WTC11 (cell line): ENCODE results near the gene DEPDC1B. TPM values are rescaled to one million over a fixed set of nuclear protein-coding genes. Genes with fewer than 3 reads are reported as not detected.

Experiments
- ATAC-seq: fragments of 200-7000 bp; cut with Tn5 transposase; 2 replicates; pipeline ENCODE4 v1.10.0; 2021; ENCODE audit warnings: mild to moderate bottlenecking, moderate library complexity
- CTCF ChIA-PET: fragments of 300-600 bp; sonication (Branson Sonifier 250); formaldehyde crosslinking; loops from one replicate; lab custom pipeline; 2021; ENCODE audit warnings: antibody characterized with exemption; lab: Charles Lee
- POLR2A ChIA-PET: fragments of 350-600 bp; sonication (Branson Sonifier 250); formaldehyde crosslinking; loops from one replicate; lab custom pipeline; 2021; ENCODE audit warnings: antibody characterized with exemption; lab: Charles Lee
- DNase-seq: peaks from one replicate; pipeline ENCODE4 v3.0.0; 2021; ENCODE audit warnings: low spot score
- H3K27ac Mint-ChIP-seq: 2 replicates; pipeline ENCODE4 v1.8.0; 2021; ENCODE audit warnings: mixed read lengths
- H3K27me3 Mint-ChIP-seq: 2 replicates; pipeline ENCODE4 v1.8.0; 2021; ENCODE audit warnings: low read depth, mild to moderate bottlenecking, moderate library complexity, mixed read lengths
- H3K36me3 Mint-ChIP-seq: 2 replicates; pipeline ENCODE4 v1.8.0; 2021; ENCODE audit warnings: mixed read lengths
- H3K4me1 Mint-ChIP-seq: 2 replicates; pipeline ENCODE4 v1.8.0; 2022; ENCODE audit warnings: mixed read lengths
- H3K4me3 Mint-ChIP-seq: 2 replicates; pipeline ENCODE4 v1.8.0; 2021; ENCODE audit warnings: mild to moderate bottlenecking, moderate library complexity, mixed read lengths
- H3K9me3 Mint-ChIP-seq: 2 replicates; pipeline ENCODE4 v1.8.0; 2021; ENCODE audit warnings: mixed read lengths
- EMX1 ChIP-seq: fragments of 250-450 bp; sonication (Bioruptor Pico); IDR thresholded peaks from 2 replicates; pipeline ENCODE4 v1.8.0; 2021; ENCODE audit warnings: mild to moderate bottlenecking
- ESRRA ChIP-seq: sonication (generic); formaldehyde crosslinking; IDR thresholded peaks from 2 replicates; pipeline ENCODE4 v1.8.1; 2022; ENCODE audit warnings: mild to moderate bottlenecking, missing genetic modification reagents, borderline replicate concordance
- FOXK1 ChIP-seq: sonication (generic); formaldehyde crosslinking; IDR thresholded peaks from 2 replicates; pipeline ENCODE4 v1.8.0; 2022; ENCODE audit warnings: mild to moderate bottlenecking, moderate library complexity, missing genetic modification reagents
- GTF2I ChIP-seq: fragments of 250-450 bp; sonication (Bioruptor Pico); conservative IDR thresholded peaks from 2 replicates; pipeline ENCODE4 v1.4.0; 2021; ENCODE audit warnings: mild to moderate bottlenecking
- HMGA2 ChIP-seq: fragments of 250-450 bp; sonication (Bioruptor Pico); IDR thresholded peaks from 2 replicates; pipeline ENCODE4 v1.4.0; 2021; ENCODE audit warnings: mild to moderate bottlenecking, moderate library complexity
- NFYB ChIP-seq: sonication (generic); formaldehyde crosslinking; conservative IDR thresholded peaks from 2 replicates; pipeline ENCODE4 v1.8.0; 2022; ENCODE audit warnings: low read depth, missing genetic modification reagents
- TEAD1 ChIP-seq: sonication (generic); formaldehyde crosslinking; IDR thresholded peaks from 2 replicates; pipeline ENCODE4 v1.8.0; 2022; ENCODE audit warnings: mild to moderate bottlenecking, missing genetic modification reagents
- ZBTB21 ChIP-seq: sonication (generic); formaldehyde crosslinking; IDR thresholded peaks from 2 replicates; pipeline ENCODE4 v1.8.1; 2023; ENCODE audit warnings: mild to moderate bottlenecking, missing genetic modification reagents, borderline replicate concordance
- ZNF121 ChIP-seq: sonication (generic); formaldehyde crosslinking; IDR thresholded peaks from 2 replicates; pipeline ENCODE4 v1.8.0; 2023; ENCODE audit warnings: missing genetic modification reagents
- ZNF416 ChIP-seq: fragments of 250-450 bp; sonication (Bioruptor Pico); IDR thresholded peaks from 2 replicates; pipeline ENCODE4 v1.9.0; 2021; ENCODE audit warnings: mild to moderate bottlenecking, inconsistent platforms
- total RNA-seq: library from RNA; stranded (reverse); gene quantifications from 3 replicates; pipeline ENCODE4 v1.2.3, GENCODE V29; 2021
- TF ChIP-seq, protein P1 (sequence below): sonication (generic); formaldehyde crosslinking; IDR thresholded peaks from 2 replicates; pipeline ENCODE4 v1.8.1; 2022; ENCODE audit warnings: missing genetic modification reagents, borderline replicate concordance
- TF ChIP-seq, protein P2 (sequence below): sonication (generic); formaldehyde crosslinking; IDR thresholded peaks from 2 replicates; pipeline ENCODE4 v1.8.0; 2022; ENCODE audit warnings: mild to moderate bottlenecking, missing genetic modification reagents
- TF ChIP-seq, protein P3 (sequence below): sonication (generic); formaldehyde crosslinking; IDR thresholded peaks from 2 replicates; pipeline ENCODE4 v1.8.1; 2023; ENCODE audit warnings: mild to moderate bottlenecking, moderate library complexity, missing genetic modification reagents
- TF ChIP-seq, protein P4 (sequence below): sonication (generic); formaldehyde crosslinking; IDR thresholded peaks from 2 replicates; pipeline ENCODE4 v1.8.1; 2023; ENCODE audit warnings: mild to moderate bottlenecking, missing genetic modification reagents, borderline replicate concordance
- TF ChIP-seq, protein P5 (sequence below): sonication (generic); formaldehyde crosslinking; IDR thresholded peaks from 2 replicates; pipeline ENCODE4 v1.8.0; 2022; ENCODE audit warnings: mild to moderate bottlenecking, missing genetic modification reagents
- TF ChIP-seq, protein P6 (sequence below): fragments of 250-450 bp; sonication (Bioruptor Pico); IDR thresholded peaks from 2 replicates; pipeline ENCODE4 v1.8.0; 2021; ENCODE audit warnings: mild to moderate bottlenecking
- TF ChIP-seq, protein P7 (sequence below): fragments of 250-450 bp; sonication (Bioruptor Pico); IDR thresholded peaks from 2 replicates; pipeline ENCODE4 v1.9.0; 2021; ENCODE audit warnings: moderate library complexity, mild to moderate bottlenecking, inconsistent platforms, borderline replicate concordance
- TF ChIP-seq, protein P8 (sequence below): sonication (generic); formaldehyde crosslinking; IDR thresholded peaks from 2 replicates; pipeline ENCODE4 v1.8.0; 2022; ENCODE audit warnings: mild to moderate bottlenecking, missing genetic modification reagents
- TF ChIP-seq, protein P9 (sequence below): sonication (generic); formaldehyde crosslinking; IDR thresholded peaks from 2 replicates; pipeline ENCODE4 v1.8.1; 2022; ENCODE audit warnings: low read depth, mild to moderate bottlenecking, moderate library complexity, missing genetic modification reagents, borderline replicate concordance

The DEPDC1B gene
- total RNA-seq, 1 experiment from 2014 or later = 55.1 TPM

DNA sequence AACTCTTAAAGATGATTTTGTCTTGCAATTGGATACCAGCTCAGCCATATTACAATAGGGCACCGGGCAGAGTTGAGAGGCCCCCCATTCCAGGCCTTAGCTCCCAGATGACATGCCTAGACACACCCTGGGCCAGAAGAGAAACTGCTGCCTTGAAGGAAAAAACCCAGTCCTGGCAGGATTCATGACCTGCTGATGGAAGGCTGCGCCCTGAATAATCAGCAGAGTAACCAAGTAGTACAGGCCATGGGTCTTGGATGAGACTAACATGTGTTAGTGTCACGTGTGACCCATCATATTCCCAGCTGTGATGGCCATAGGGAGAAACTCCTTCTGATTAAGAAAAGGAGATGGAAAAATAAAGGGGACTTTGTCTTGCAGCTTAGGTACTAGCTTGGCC, 39.0 kb upstream of the DEPDC1B start (continued):
- TF ChIP-seq, protein P1, sequence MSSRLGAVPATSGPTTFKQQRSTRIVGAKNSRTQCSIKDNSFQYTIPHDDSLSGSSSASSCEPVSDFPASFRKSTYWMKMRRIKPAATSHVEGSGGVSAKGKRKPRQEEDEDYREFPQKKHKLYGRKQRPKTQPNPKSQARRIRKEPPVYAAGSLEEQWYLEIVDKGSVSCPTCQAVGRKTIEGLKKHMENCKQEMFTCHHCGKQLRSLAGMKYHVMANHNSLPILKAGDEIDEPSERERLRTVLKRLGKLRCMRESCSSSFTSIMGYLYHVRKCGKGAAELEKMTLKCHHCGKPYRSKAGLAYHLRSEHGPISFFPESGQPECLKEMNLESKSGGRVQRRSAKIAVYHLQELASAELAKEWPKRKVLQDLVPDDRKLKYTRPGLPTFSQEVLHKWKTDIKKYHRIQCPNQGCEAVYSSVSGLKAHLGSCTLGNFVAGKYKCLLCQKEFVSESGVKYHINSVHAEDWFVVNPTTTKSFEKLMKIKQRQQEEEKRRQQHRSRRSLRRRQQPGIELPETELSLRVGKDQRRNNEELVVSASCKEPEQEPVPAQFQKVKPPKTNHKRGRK (CRISPR knock-in tag) = no peak
- TF ChIP-seq, protein P2, sequence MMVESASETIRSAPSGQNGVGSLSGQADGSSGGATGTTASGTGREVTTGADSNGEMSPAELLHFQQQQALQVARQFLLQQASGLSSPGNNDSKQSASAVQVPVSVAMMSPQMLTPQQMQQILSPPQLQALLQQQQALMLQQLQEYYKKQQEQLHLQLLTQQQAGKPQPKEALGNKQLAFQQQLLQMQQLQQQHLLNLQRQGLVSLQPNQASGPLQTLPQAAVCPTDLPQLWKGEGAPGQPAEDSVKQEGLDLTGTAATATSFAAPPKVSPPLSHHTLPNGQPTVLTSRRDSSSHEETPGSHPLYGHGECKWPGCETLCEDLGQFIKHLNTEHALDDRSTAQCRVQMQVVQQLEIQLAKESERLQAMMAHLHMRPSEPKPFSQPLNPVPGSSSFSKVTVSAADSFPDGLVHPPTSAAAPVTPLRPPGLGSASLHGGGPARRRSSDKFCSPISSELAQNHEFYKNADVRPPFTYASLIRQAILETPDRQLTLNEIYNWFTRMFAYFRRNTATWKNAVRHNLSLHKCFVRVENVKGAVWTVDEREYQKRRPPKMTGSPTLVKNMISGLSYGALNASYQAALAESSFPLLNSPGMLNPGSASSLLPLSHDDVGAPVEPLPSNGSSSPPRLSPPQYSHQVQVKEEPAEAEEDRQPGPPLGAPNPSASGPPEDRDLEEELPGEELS (CRISPR knock-in tag) = no peak
- TF ChIP-seq, all 79 proteins: peak for 0

DNA sequence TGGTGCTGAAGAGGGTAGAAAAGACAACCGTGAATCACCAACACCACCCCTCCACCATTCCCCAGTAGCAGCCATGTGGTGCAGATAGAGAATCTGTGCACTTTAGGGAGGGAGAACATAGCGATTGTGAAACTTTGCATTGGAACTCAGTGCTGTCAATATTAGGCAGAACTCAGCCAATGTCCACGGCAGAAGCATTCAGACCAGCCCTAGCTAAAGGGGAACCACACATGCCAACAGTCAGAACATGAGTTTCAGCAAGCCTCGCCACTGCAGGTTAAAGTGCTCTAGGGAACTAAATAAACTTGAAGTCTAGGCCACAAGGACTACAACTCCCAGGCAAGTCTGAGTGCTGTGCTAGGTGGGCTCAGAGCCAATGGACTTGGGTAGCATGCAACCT, 38.5 kb upstream of the DEPDC1B start:
- DNase-seq (no peak), ATAC-seq (no peak)
- Mint-ChIP-seq H3K27me3 (peaks cover 21% of the 10 kb centered on the region), H3K4me1 (peaks cover 17% of the 10 kb centered on the region), H3K27ac (no peak overlapping the region), H3K9me3 (peaks cover 12% of the 10 kb centered on the region), H3K4me3 (no peak overlapping the region), H3K36me3 (peaks cover 6% of the 10 kb centered on the region; the same call in 1 of the 2 replicates)
- CTCF ChIA-PET = no interaction called here
- POLR2A ChIA-PET = no interaction called here
- TF ChIP-seq FOXK1 (no peak), ZBTB21 (CRISPR knock-in tag) (no peak), NFYB (CRISPR knock-in tag) (no peak), HMGA2 (no peak), ESRRA (CRISPR knock-in tag) (no peak), ZNF416 (CRISPR knock-in tag) (no peak), TEAD1 (CRISPR knock-in tag) (no peak), GTF2I (CRISPR knock-in tag) (no peak), ZNF121 (no peak), EMX1 (CRISPR knock-in tag) (no peak)
- TF ChIP-seq, protein P3, sequence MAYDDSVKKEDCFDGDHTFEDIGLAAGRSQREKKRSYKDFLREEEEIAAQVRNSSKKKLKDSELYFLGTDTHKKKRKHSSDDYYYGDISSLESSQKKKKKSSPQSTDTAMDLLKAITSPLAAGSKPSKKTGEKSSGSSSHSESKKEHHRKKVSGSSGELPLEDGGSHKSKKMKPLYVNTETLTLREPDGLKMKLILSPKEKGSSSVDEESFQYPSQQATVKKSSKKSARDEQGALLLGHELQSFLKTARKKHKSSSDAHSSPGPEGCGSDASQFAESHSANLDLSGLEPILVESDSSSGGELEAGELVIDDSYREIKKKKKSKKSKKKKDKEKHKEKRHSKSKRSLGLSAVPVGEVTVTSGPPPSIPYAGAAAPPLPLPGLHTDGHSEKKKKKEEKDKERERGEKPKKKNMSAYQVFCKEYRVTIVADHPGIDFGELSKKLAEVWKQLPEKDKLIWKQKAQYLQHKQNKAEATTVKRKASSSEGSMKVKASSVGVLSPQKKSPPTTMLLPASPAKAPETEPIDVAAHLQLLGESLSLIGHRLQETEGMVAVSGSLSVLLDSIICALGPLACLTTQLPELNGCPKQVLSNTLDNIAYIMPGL (CRISPR knock-in tag) = no peak
- TF ChIP-seq, protein P4, sequence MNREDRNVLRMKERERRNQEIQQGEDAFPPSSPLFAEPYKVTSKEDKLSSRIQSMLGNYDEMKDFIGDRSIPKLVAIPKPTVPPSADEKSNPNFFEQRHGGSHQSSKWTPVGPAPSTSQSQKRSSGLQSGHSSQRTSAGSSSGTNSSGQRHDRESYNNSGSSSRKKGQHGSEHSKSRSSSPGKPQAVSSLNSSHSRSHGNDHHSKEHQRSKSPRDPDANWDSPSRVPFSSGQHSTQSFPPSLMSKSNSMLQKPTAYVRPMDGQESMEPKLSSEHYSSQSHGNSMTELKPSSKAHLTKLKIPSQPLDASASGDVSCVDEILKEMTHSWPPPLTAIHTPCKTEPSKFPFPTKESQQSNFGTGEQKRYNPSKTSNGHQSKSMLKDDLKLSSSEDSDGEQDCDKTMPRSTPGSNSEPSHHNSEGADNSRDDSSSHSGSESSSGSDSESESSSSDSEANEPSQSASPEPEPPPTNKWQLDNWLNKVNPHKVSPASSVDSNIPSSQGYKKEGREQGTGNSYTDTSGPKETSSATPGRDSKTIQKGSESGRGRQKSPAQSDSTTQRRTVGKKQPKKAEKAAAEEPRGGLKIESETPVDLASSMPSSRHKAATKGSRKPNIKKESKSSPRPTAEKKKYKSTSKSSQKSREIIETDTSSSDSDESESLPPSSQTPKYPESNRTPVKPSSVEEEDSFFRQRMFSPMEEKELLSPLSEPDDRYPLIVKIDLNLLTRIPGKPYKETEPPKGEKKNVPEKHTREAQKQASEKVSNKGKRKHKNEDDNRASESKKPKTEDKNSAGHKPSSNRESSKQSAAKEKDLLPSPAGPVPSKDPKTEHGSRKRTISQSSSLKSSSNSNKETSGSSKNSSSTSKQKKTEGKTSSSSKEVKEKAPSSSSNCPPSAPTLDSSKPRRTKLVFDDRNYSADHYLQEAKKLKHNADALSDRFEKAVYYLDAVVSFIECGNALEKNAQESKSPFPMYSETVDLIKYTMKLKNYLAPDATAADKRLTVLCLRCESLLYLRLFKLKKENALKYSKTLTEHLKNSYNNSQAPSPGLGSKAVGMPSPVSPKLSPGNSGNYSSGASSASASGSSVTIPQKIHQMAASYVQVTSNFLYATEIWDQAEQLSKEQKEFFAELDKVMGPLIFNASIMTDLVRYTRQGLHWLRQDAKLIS = no peak
- TF ChIP-seq, protein P5, sequence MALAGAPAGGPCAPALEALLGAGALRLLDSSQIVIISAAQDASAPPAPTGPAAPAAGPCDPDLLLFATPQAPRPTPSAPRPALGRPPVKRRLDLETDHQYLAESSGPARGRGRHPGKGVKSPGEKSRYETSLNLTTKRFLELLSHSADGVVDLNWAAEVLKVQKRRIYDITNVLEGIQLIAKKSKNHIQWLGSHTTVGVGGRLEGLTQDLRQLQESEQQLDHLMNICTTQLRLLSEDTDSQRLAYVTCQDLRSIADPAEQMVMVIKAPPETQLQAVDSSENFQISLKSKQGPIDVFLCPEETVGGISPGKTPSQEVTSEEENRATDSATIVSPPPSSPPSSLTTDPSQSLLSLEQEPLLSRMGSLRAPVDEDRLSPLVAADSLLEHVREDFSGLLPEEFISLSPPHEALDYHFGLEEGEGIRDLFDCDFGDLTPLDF = no peak
- TF ChIP-seq, protein P6, sequence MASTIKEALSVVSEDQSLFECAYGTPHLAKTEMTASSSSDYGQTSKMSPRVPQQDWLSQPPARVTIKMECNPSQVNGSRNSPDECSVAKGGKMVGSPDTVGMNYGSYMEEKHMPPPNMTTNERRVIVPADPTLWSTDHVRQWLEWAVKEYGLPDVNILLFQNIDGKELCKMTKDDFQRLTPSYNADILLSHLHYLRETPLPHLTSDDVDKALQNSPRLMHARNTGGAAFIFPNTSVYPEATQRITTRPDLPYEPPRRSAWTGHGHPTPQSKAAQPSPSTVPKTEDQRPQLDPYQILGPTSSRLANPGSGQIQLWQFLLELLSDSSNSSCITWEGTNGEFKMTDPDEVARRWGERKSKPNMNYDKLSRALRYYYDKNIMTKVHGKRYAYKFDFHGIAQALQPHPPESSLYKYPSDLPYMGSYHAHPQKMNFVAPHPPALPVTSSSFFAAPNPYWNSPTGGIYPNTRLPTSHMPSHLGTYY (CRISPR knock-in tag) = no peak
- TF ChIP-seq, protein P7, sequence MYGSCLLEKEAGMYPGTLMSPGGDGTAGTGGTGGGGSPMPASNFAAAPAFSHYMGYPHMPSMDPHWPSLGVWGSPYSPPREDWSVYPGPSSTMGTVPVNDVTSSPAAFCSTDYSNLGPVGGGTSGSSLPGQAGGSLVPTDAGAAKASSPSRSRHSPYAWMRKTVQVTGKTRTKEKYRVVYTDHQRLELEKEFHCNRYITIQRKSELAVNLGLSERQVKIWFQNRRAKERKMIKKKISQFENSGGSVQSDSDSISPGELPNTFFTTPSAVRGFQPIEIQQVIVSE (CRISPR knock-in tag) = no peak
- TF ChIP-seq, protein P8, sequence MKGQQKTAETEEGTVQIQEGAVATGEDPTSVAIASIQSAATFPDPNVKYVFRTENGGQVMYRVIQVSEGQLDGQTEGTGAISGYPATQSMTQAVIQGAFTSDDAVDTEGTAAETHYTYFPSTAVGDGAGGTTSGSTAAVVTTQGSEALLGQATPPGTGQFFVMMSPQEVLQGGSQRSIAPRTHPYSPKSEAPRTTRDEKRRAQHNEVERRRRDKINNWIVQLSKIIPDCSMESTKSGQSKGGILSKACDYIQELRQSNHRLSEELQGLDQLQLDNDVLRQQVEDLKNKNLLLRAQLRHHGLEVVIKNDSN = no peak
- TF ChIP-seq, protein P9, sequence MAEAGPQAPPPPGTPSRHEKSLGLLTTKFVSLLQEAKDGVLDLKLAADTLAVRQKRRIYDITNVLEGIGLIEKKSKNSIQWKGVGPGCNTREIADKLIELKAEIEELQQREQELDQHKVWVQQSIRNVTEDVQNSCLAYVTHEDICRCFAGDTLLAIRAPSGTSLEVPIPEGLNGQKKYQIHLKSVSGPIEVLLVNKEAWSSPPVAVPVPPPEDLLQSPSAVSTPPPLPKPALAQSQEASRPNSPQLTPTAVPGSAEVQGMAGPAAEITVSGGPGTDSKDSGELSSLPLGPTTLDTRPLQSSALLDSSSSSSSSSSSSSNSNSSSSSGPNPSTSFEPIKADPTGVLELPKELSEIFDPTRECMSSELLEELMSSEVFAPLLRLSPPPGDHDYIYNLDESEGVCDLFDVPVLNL (CRISPR knock-in tag) = no peak
